ENCODE measurements around the gene CYSTM1. TPM values are rescaled to one million over a fixed set of nuclear protein-coding genes. Genes with fewer than 3 reads are reported as not detected.

The CYSTM1 gene
- polyA plus RNA-seq, 2 of the 4 experiments (the other 2 are of a cell fraction): 76.8 to 103 TPM

GRCh38 chr5:140157032-140157781 is 17.8 kb upstream of the CYSTM1 start (continued):
- no peak for TF ChIP-seq REST (IDR thresholded peaks at IDR 0.05)
- no peak for TF ChIP-seq TP53 (CRISPR knock-in tag; IDR thresholded peaks at IDR 0.05)

DNA sequence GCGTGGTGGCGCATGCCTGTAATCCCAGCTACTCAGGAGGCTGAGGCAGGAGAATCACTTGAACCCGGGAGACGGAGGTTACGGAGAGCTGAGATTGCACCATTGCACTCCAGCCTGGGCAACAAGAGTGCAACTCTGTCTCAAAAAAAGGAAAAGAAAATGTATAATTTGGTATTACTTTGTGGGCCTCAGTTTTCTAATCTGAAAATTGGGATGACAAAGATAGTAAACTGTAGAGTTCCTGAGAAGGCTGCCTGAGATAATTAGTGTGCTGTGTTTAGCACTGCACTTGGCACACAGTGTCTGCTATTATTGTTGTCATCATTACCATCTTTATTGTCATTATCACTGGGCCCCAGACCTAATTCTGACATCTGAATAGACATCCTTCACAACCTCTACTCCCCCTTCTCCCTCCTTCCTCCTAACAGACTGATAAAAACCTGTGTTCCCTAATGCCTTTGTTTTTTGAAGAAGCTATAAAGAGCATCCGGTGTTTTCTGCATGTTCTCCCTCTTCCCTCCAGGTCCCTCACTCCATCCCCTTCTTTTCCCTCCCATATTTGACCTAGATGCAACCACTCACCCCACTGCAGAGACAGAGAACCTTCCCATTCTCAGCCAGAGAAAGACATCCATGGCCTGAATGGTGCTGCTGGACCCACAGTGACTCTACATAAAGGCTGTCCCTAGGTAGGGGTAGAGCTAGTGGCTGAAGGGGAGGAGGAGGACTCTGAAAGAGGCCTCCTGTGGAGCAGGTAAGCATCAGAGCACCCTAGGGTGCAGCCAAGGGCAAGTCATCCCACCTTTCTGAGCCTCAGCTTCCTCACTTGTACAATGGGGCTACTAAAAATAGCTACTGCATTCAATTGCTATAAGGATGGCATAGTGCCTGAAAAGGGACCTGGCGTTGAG is 15.7 kb upstream of the CYSTM1 start:
- Histone ChIP-seq H3K4me1 (peaks cover 4% of the 10 kb centered on the region; the same call in 1 of the 3 replicates), H3K4me2 (no peak overlapping the region), H3K27ac (no peak overlapping the region), H3K9me3 (no peaks in the 10 kb centered on the region), H3K4me3 (no peak overlapping the region)
- POLR2A ChIA-PET: no interaction called here
- TF ChIP-seq, protein P1, sequence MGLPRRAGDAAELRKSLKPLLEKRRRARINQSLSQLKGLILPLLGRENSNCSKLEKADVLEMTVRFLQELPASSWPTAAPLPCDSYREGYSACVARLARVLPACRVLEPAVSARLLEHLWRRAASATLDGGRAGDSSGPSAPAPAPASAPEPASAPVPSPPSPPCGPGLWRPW (IDR thresholded peaks at IDR 0.05): no peak
- no peak for TF ChIP-seq HMGXB4 (CRISPR knock-in tag; IDR thresholded peaks at IDR 0.05; ENCODE audit: borderline replicate concordance)
- no peak for TF ChIP-seq HDAC2 (IDR thresholded peaks at IDR 0.05)
- TF ChIP-seq EHF (CRISPR knock-in tag; IDR thresholded peaks at IDR 0.05): no peak
- TF ChIP-seq EHMT2 (IDR thresholded peaks at IDR 0.05; ENCODE audit: low read depth): no peak
- TF ChIP-seq NR3C1 (IDR thresholded peaks at IDR 0.05): no peak
- CTCF ChIA-PET: interaction anchor here (0.8 to 12.9 kb wide), 11 partner anchors 10 to 371 kb away, joined by 3 to 149 read pairs (median 5); no protein-coding TSS in a partner anchor
- FAIRE-seq: no peak
- no peak for ATAC-seq
- 85% methylated on average over 7 of the region's 7 CpGs for WGBS (ENCODE audit: missing lambda C conversion rate)
- DNase-seq (ENCODE audit: low read depth in 1 of 2, low spot score in 1 of 2): no peak

DNA sequence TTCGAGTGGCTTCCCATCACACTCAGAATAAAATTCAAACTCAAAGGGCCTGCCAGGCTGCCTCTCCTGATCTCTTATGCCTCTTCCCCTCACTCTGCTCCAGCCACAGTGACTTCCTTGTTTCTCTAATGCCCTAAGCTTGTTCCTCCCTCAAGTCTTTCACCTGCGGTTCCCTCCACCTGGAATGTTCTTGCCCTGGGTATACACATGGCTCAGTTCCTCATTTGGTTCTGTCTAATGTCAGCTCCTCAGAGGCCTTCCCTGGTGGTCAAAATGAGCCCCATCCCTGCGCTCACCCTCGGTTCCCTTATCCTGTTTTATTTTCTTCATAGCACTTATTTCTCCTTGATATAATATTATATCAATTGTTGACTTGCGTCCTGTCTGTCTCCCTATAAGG is 12.7 kb upstream of the CYSTM1 start:
- Histone ChIP-seq H3K4me1 (peaks cover 8% of the 10 kb centered on the region), H3K4me3 (no peak overlapping the region), H3K4me2 (no peak overlapping the region), H3K9me3 (no peaks in the 10 kb centered on the region), H3K27ac (no peak overlapping the region)
- ChIA-PET CTCF (interaction anchor here (0.6 to 12.9 kb wide), 5 partner anchors 18 to 1495 kb away, joined by 3 to 149 read pairs (median 5); no protein-coding TSS in a partner anchor), POLR2A (no interaction called here)
- DNase-seq (ENCODE audit: low read depth in 1 of 2, low spot score in 1 of 2) (no peak), FAIRE-seq (no peak), ATAC-seq (no peak)
- WGBS (ENCODE audit: missing lambda C conversion rate): 79% methylated on average over 5 of the region's 5 CpGs
- TF ChIP-seq ESRRA (IDR thresholded peaks at IDR 0.05; ENCODE audit: borderline replicate concordance, low read length): no peak
- TF ChIP-seq ZSCAN20 (CRISPR knock-in tag; IDR thresholded peaks at IDR 0.05): no peak
- TF ChIP-seq FOXS1 (CRISPR knock-in tag; IDR thresholded peaks at IDR 0.05): no peak
- TF ChIP-seq PHF8 (IDR thresholded peaks at IDR 0.05; ENCODE audit: borderline replicate concordance, low read depth): no peak
- TF ChIP-seq HOXB5 (CRISPR knock-in tag; IDR thresholded peaks at IDR 0.05): no peak
- TF ChIP-seq, protein P2, sequence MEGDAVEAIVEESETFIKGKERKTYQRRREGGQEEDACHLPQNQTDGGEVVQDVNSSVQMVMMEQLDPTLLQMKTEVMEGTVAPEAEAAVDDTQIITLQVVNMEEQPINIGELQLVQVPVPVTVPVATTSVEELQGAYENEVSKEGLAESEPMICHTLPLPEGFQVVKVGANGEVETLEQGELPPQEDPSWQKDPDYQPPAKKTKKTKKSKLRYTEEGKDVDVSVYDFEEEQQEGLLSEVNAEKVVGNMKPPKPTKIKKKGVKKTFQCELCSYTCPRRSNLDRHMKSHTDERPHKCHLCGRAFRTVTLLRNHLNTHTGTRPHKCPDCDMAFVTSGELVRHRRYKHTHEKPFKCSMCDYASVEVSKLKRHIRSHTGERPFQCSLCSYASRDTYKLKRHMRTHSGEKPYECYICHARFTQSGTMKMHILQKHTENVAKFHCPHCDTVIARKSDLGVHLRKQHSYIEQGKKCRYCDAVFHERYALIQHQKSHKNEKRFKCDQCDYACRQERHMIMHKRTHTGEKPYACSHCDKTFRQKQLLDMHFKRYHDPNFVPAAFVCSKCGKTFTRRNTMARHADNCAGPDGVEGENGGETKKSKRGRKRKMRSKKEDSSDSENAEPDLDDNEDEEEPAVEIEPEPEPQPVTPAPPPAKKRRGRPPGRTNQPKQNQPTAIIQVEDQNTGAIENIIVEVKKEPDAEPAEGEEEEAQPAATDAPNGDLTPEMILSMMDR (IDR thresholded peaks at IDR 0.05): no peak
- no peak for TF ChIP-seq NR3C1 (IDR thresholded peaks at IDR 0.05)
- TF ChIP-seq CHD2 (IDR thresholded peaks at IDR 0.05; ENCODE audit: low read length, partially characterized antibody): no peak
- TF ChIP-seq RNF2 (IDR thresholded peaks at IDR 0.05; ENCODE audit: borderline replicate concordance, low read depth): no peak
- TF ChIP-seq SMC3 (IDR thresholded peaks at IDR 0.05): no peak
- TF ChIP-seq HMGXB4 (CRISPR knock-in tag; IDR thresholded peaks at IDR 0.05; ENCODE audit: borderline replicate concordance): no peak
- TF ChIP-seq E2F6 (IDR thresholded peaks at IDR 0.05; ENCODE audit: borderline replicate concordance, low read depth): no peak
- no peak for TF ChIP-seq POLR2AphosphoS2 (conservative IDR thresholded peaks at IDR 0.05; ENCODE audit: low read length)
- no peak for TF ChIP-seq USF2 (IDR thresholded peaks at IDR 0.05)

All from A549 (cell line).